PC-9 (cell line): ENCODE results near the gene PGAP6. TPM values are rescaled to one million over a fixed set of nuclear protein-coding genes. Genes with fewer than 3 reads are reported as not detected.

ENCODE experiments used
- BruUV-seq: library from RNA; stranded (reverse); fragments of 400-500 nt; replicated peaks from 2 replicates; lab custom pipeline; 2021; lab: Mats Ljungman, UMichigan
- CTCF ChIA-PET: fragments of 300-600 bp; sonication (Branson Sonifier 250); formaldehyde crosslinking; loops from one replicate; lab custom pipeline; 2022; ENCODE audit warnings: antibody characterized with exemption; lab: Charles Lee
- POLR2A ChIA-PET: fragments of 300-600 bp; sonication (Branson Sonifier 250); formaldehyde crosslinking; loops from one replicate; lab custom pipeline; 2022; ENCODE audit warnings: antibody characterized with exemption; ENCODE audit not compliant: unreplicated experiment; lab: Charles Lee
- DNase-seq, 2 experiments: peaks; one replicate each; pipeline versions ENCODE4 v3.0.0 to v3.0.0-alpha.2; 2015 to 2022; ENCODE audit warnings: mixed read lengths in 1 of 2
- H2AFZ ChIP-seq: fragments of 200-600 bp; sonication (generic); 2 replicates; pipeline ENCODE4 v1.8.1; 2017; ENCODE audit warnings: antibody characterized with exemption
- H3F3A ChIP-seq: fragments of 200-600 bp; sonication (generic); 2 replicates; pipeline ENCODE4 v1.8.1; 2017; ENCODE audit warnings: antibody characterized with exemption, mild to moderate bottlenecking, low read depth; ENCODE audit not compliant: insufficient read depth
- H3K27ac ChIP-seq: fragments of 200-600 bp; sonication (generic); 2 replicates; pipeline ENCODE4 v1.6.1; 2016; ENCODE audit warnings: mixed run types
- H3K27me3 ChIP-seq: fragments of 200-600 bp; sonication (generic); 2 replicates; pipeline ENCODE4 v1.6.1; 2016; ENCODE audit warnings: low read depth, mixed run types; ENCODE audit not compliant: insufficient read depth
- H3K36me3 ChIP-seq: fragments of 200-600 bp; sonication (generic); 2 replicates; pipeline ENCODE4 v1.6.1; 2016; ENCODE audit warnings: low read depth, mixed run types
- H3K4me1 ChIP-seq: fragments of 200-600 bp; sonication (generic); replicated peaks from 2 replicates; pipeline ENCODE4 v1.6.1; 2016; ENCODE audit warnings: mixed run types; ENCODE audit not compliant: insufficient read depth
- H3K4me2 ChIP-seq: fragments of 200-600 bp; sonication (generic); 2 replicates; pipeline ENCODE4 v1.6.1; 2017; ENCODE audit warnings: mixed run types
- H3K4me3 ChIP-seq: fragments of 200-600 bp; sonication (generic); 2 replicates; pipeline ENCODE4 v1.6.1; 2016; ENCODE audit warnings: mixed run types
- H3K79me2 ChIP-seq: fragments of 200-600 bp; sonication (generic); 2 replicates; pipeline ENCODE4 v1.6.1; 2017; ENCODE audit warnings: low read depth, mixed run types
- H3K9me2 ChIP-seq: fragments of 200-600 bp; sonication (generic); 2 replicates; pipeline ENCODE4 v1.8.1; 2017; ENCODE audit warnings: mild to moderate bottlenecking; ENCODE audit not compliant: insufficient read depth
- H3K9me3 ChIP-seq: fragments of 200-600 bp; sonication (generic); 2 replicates; pipeline ENCODE4 v1.8.1; 2016; ENCODE audit warnings: low read depth; ENCODE audit not compliant: insufficient read depth
- H4K20me1 ChIP-seq: fragments of 200-600 bp; sonication (generic); 2 replicates; pipeline ENCODE4 v1.8.1; 2017; ENCODE audit not compliant: insufficient read depth
- EZH2 ChIP-seq: fragments of 200-600 bp; sonication (generic); IDR thresholded peaks from 2 replicates; pipeline ENCODE4 v1.8.0; 2017; ENCODE audit warnings: antibody characterized with exemption, low read depth
- intact Hi-C: fragments of 100-400 bp; cut with micrococcal nuclease; formaldehyde crosslinking; loops from one replicate; pipeline ENCODE4 v1.10.0; 2022; ENCODE audit not compliant: unreplicated experiment
- total RNA-seq: library from RNA; stranded (reverse); gene quantifications from 2 replicates; pipeline ENCODE4 v1.2.3, GENCODE V29; 2021
- TF ChIP-seq, protein P1 (sequence below): fragments of 200-600 bp; sonication (generic); conservative IDR thresholded peaks from 2 replicates; pipeline ENCODE4 v1.6.1; 2017; ENCODE audit warnings: mixed run types, antibody characterized with exemption, mild to moderate bottlenecking, moderate library complexity

The PGAP6 gene
- total RNA-seq, 1 experiment from 2014 or later: 45.6 TPM

DNA sequence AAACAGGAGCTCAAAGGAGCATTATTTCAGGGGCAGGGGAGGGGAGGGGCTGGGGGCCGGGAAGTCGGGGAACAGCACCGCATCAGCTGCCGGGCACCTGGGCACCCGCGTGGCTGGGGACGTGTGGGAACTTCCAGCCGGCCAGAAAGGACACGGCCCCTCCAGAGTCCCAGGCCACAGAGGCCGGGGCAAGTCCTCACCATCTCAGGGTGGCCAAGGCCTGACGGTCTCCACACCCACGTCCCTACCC lies 1.1 kb downstream of the PGAP6 start:
- Histone ChIP-seq H4K20me1 (no peaks in the 10 kb centered on the region), H3K4me2 (peak overlapping the region; percentile 86), H3K79me2 (no peaks in the 10 kb centered on the region), H3K9me3 (no peaks in the 10 kb centered on the region), H3K27me3 (no peaks in the 10 kb centered on the region), H3K9me2 (no peaks in the 10 kb centered on the region), H3K4me1 (no peaks in the 10 kb centered on the region), H3K36me3 (no peaks in the 10 kb centered on the region), H2AFZ (peak overlapping the region; percentile 79; the same call in 1 of the 2 replicates), H3K27ac (no peak overlapping the region), H3F3A (peaks cover 26% of the 10 kb centered on the region; the same call in 1 of the 2 replicates), H3K4me3 (peak overlapping the region; percentile 67)
- no TSS peak for BruUV-seq
- CTCF ChIA-PET: interaction anchor here (1.0 kb wide), 1 partner anchor 10 kb away, joined by 3 read pairs; the partner anchor contains the start of gene MRPL28
- POLR2A ChIA-PET: no interaction called here
- intact Hi-C loops: loop anchor here (10.0 kb wide), 1 partner anchor 264 kb away; the partner anchor contains the start of genes MCRIP2 and WDR90
- no peak for DNase-seq
- TF ChIP-seq, protein P1, sequence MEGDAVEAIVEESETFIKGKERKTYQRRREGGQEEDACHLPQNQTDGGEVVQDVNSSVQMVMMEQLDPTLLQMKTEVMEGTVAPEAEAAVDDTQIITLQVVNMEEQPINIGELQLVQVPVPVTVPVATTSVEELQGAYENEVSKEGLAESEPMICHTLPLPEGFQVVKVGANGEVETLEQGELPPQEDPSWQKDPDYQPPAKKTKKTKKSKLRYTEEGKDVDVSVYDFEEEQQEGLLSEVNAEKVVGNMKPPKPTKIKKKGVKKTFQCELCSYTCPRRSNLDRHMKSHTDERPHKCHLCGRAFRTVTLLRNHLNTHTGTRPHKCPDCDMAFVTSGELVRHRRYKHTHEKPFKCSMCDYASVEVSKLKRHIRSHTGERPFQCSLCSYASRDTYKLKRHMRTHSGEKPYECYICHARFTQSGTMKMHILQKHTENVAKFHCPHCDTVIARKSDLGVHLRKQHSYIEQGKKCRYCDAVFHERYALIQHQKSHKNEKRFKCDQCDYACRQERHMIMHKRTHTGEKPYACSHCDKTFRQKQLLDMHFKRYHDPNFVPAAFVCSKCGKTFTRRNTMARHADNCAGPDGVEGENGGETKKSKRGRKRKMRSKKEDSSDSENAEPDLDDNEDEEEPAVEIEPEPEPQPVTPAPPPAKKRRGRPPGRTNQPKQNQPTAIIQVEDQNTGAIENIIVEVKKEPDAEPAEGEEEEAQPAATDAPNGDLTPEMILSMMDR: no peak
- no peak for TF ChIP-seq EZH2

DNA sequence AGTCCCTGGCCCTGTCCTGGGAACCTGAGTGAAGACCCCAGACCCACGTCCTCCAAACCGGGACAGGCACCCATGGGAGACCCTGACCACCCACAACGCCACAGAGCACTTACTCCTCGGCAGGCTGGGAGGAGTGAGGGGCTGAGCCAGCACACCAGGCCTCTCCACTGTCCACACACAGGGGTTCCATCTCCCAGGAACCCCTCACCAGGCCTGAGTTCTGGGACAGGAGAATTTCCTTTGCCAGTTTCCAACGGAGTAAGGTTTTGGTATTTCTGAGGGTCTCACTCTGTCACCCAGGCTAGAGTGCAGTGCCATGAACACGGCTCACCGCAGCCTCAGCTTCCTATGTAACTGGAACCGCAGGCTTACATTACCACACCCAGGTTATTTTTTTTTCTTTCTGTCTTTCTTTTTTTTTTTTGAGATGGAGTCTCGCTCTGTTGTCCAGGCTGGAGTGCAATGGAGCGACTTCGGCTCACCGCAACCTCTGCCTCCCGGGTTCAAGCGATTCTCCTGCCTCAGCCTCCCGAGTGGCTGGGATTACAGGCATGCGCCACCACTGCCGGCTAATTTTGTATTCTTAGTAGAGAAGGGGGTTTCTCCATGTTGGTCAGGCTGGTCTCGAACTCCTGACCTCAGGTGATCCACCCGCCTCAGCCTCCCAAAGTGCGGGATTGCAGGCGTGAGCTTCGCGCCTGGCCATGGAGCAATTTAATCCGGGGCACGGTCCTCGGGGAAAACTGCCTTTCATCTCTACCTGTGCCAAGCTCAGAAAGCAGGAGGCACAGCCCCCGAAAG lies 1.6 kb downstream of the PGAP6 start:
- Histone ChIP-seq H3K4me2 (peak overlapping the region; percentile 86), H3K4me1 (no peaks in the 10 kb centered on the region), H3K9me2 (no peaks in the 10 kb centered on the region), H3F3A (peaks cover 26% of the 10 kb centered on the region; the same call in 1 of the 2 replicates), H3K36me3 (no peaks in the 10 kb centered on the region), H3K4me3 (peak overlapping the region; percentile 67; the same call in 1 of the 2 replicates), H4K20me1 (no peaks in the 10 kb centered on the region), H3K27me3 (no peaks in the 10 kb centered on the region), H3K27ac (no peak overlapping the region), H2AFZ (no peak overlapping the region), H3K9me3 (no peaks in the 10 kb centered on the region), H3K79me2 (no peaks in the 10 kb centered on the region)
- no peak for DNase-seq
- POLR2A ChIA-PET: no interaction called here
- TF ChIP-seq EZH2: no peak
- TF ChIP-seq, protein P1: no peak
- CTCF ChIA-PET: no interaction called here
- BruUV-seq: TSS peak; percentile 26
- intact Hi-C loops: loop anchor here (10.0 kb wide), 1 partner anchor 265 kb away; the partner anchor contains the start of genes MCRIP2 and WDR90

DNA sequence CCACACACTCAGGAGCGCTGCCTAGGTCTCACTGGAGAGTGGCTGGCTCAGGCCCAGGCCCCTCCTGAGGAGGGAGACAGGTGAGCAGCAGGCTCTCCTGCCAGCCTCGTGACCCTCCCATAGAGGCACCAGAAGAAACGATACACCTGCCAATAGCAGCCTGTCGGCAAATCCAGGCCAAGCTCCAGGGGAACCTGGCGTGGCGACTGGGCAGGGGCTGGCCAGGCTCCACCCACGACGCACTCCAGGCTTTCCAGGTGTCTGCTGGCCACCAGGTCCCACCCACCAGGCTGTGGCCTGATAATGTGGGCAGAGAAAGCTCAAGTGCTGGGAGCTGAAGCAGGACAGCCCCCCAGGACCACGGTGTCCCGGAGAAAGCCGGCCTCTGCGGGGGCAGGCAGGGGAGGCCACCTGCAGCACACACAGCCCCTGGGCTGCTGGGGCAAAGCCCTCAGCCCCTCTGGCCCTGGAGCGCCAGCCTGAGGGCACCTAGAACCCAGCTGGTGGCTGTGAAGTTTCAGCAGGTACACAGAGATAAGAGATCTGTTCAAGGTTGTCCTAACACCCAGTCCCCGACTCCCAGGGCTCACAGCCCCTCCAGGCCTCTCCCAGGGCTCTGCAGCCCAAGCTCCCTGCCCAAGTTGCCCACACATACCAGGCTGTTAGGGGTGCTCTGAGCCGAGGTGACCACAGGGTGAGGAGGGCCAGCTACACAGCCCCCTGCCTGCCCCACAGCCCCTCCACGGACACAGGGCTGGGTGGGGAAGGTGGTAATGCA lies 2.4 kb downstream of the PGAP6 start:
- H3K27ac ChIP-seq: no peak overlapping the region
- no peaks in the 10 kb centered on the region for H3K9me3 ChIP-seq
- H3K36me3 ChIP-seq: no peaks in the 10 kb centered on the region
- H3K9me2 ChIP-seq: no peaks in the 10 kb centered on the region
- ChIA-PET CTCF (no interaction called here), POLR2A (interaction anchor here (0.7 kb wide), 1 partner anchor 63 kb away, joined by 3 read pairs; no protein-coding TSS in a partner anchor)
- H4K20me1 ChIP-seq: no peaks in the 10 kb centered on the region
- H3K79me2 ChIP-seq: no peaks in the 10 kb centered on the region
- H3K4me2 ChIP-seq: no peak overlapping the region
- H2AFZ ChIP-seq: no peak overlapping the region
- no peak overlapping the region for H3K4me3 ChIP-seq
- TF ChIP-seq EZH2: no peak
- TF ChIP-seq, protein P1: no peak
- no TSS peak for BruUV-seq
- H3K4me1 ChIP-seq: no peaks in the 10 kb centered on the region
- no peaks in the 10 kb centered on the region for H3K27me3 ChIP-seq
- intact Hi-C loops: no loop called here
- H3F3A ChIP-seq: peaks cover 21% of the 10 kb centered on the region; the same call in 1 of the 2 replicates
- DNase-seq: no peak
